Measurements from ENCODE around the gene ZFP90.
A peak's percentile ranks its signal among the peaks of the same experiment; 100 is the strongest.

- TF ChIP-seq CTCF (IDR thresholded peaks at IDR 0.05) (no peak), POLR2A (IDR thresholded peaks at IDR 0.05) (peak in 2 of 3 donors; percentile 56 to 57)
These were observed at the start of gene ZFP90 for GRCh38 chr16:68538880-68539701.
